HL-60/S4 treated with phorbol 12-myristate 13-acetate at 8.2 ng/mL for 4 days and 3 days (cell line): ENCODE measurements around the gene TANGO6.

Experiments used
- in situ Hi-C: fragments of 300-500 bp; cut with MboI; formaldehyde crosslinking; loops from 2 replicates; pipeline ENCODE4 v1.15.0; 2022; ENCODE audit warnings: low sequenced_read_pairs

Gene TANGO6

DNA sequence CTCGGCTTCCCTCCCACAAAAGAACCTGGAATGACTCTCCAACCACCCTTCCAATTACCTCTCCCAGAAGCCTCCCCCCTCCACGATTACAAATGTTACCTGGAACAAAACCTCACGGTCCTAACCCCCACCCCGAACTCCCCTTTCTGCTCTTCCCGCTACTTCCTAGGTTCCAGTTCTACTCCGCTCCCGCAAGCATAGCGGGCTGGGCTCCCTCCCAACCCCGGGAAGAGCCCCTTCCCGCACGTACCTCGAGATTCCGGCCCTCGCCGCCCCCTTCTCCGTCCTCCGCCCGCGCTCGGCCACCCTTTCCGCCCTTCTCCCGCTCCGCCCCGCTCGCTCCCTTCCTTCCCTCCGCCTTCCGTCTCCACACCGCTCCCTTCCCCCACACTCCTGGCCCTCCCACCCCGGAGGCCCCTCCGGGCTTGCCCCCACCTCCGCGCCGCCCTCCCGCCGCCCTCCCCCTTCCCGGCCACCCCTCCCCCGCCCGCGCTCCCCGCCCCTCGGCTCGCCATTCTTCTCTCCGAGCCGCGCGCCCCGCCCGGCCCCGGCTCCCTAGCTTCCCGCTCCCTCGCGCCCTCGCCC is 288.6 kb downstream of the TANGO6 start:
- in situ Hi-C loops: no loop called here

DNA sequence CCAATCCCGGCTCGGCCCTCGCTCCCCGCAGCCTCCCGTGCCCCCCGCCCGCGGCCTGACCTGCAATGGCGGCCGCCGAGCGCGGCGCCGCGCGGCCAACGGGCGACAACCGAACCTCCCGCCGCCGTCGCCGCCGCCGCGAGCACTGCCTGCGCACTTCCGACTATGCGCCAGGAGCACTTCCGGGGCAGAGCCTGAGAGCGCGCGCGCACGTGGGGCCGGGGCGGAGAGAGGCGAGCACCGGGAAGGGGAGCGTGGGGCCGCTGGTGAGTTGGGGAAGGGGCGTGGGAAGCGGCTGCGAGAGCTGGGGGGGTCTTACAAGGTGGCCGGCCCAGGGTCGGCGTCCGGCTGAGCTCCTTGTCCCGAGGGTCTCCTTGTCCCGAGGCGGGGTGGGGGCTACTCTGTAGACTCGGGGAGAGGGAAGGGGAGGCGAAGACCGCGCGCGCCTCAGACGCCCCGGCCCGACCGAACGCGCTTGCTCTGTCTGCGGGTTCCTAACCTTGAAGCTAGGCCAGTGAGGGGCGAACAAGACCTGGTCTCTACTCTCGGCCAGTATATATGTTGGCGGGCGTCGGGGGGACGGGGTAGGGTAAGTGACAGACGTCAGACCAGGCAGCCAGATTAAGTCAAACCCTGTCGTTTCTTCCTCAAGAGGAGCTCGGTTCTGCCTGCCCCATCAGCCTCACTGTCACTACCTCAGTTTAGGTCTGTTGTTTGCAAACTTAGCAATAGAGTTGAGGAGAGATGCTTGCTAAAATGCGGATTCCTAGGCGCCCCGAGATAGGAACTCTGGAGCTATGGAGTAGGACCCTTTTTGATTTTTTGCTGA is 289.3 kb downstream of the TANGO6 start, which contains the start of the genes CHTF8 and UTP4:
Gene CHTF8 (minus strand): TSS at position 165 of the 829 bp plus-strand sequence. CDS start 11,130 bp downstream, outside the sequence.
Gene UTP4 (plus strand): TSS at position 226 of the 829 bp plus-strand sequence. CDS start 811 bp downstream, outside the sequence.
- in situ Hi-C loops: no loop called here

DNA sequence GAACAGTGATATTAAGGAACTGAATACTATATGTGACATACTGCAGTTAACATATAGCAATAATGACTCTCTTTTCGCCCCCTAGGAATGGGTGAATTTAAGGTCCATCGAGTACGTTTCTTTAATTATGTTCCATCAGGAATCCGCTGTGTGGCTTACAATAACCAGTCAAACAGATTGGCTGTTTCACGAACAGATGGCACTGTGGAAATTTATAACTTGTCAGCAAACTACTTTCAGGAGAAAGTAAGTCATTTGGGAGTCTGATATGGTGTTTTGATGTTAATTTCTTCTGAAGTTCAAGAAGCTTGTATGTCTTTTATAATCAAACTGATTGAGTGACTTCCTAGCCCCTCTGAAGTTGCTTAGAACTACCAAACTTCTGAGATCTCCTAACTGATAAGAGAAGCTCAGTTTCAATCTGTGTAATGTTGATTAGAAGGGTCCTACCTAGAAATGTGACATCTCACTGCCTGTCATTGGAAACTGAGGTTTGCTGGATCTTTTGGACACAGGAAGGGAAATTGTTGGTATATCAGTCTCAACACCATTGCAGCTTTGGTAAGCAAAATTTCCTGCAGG is 290.1 kb downstream of the TANGO6 start:
- in situ Hi-C loops: no loop called here
